ENCODE results near the gene COPZ2.
"Not testable (repeated sequence)": the region's sequence is repeated elsewhere in the genome, so short reads cannot be mapped to it uniquely, and the experiment has no call there.

Gene COPZ2

GRCh38 chr17:48037036-48037837 lies at the start of gene COPZ2:
Gene COPZ2, minus strand, starts transcription at chr17:48037797. Its CDS starts 20 bp downstream, at chr17:48037777.
- DNase-seq (ENCODE audit: low read depth), result peak; percentile 45

- DNase-seq (ENCODE audit: low read depth), result no peak
Measured at GRCh38 chr17:48084932-48085331, 47.3 kb upstream of the COPZ2 start.

GRCh38 chr17:48081858-48082257 lies 44.3 kb upstream of the COPZ2 start:
- DNase-seq (ENCODE audit: low read depth), result no peak

GRCh38 chr17:48077152-48077551 lies 39.6 kb upstream of the COPZ2 start:
- DNase-seq (ENCODE audit: low read depth), result not testable (repeated sequence)

- DNase-seq (ENCODE audit: low read depth), result peak; percentile 46
Measured at GRCh38 chr17:48074322-48075081, 36.9 kb upstream of the COPZ2 start.

- not testable (repeated sequence) for DNase-seq (ENCODE audit: low read depth)
Measured at GRCh38 chr17:48073566-48074094, 36.0 kb upstream of the COPZ2 start.

GRCh38 chr17:48072811-48073210 lies 35.2 kb upstream of the COPZ2 start:
- DNase-seq (ENCODE audit: low read depth), result not testable (repeated sequence)

GRCh38 chr17:48071654-48072053 lies 34.1 kb upstream of the COPZ2 start:
- DNase-seq (ENCODE audit: low read depth), result no peak

- DNase-seq (ENCODE audit: low read depth), result no peak
Measured at GRCh38 chr17:48070195-48070594, 32.6 kb upstream of the COPZ2 start.

- no peak for DNase-seq (ENCODE audit: low read depth)
Measured at GRCh38 chr17:48068491-48068961, 30.9 kb upstream of the COPZ2 start.

- not testable (repeated sequence) for DNase-seq (ENCODE audit: low read depth)
Measured at GRCh38 chr17:48067808-48068207, 30.2 kb upstream of the COPZ2 start.

- no peak for DNase-seq (ENCODE audit: low read depth)
Measured at GRCh38 chr17:48067245-48067644, 29.6 kb upstream of the COPZ2 start.

- DNase-seq (ENCODE audit: low read depth), result no peak
Measured at GRCh38 chr17:48066656-48067055, 29.1 kb upstream of the COPZ2 start.

- DNase-seq (ENCODE audit: low read depth), result no peak
Measured at GRCh38 chr17:48066192-48066591, 28.6 kb upstream of the COPZ2 start.

GRCh38 chr17:48064638-48065037 lies 27.0 kb upstream of the COPZ2 start:
- DNase-seq (ENCODE audit: low read depth), result no peak

- no peak for DNase-seq (ENCODE audit: low read depth)
Measured at GRCh38 chr17:48062273-48062672, 24.7 kb upstream of the COPZ2 start.

GRCh38 chr17:48060249-48060648 lies 22.7 kb upstream of the COPZ2 start:
- DNase-seq (ENCODE audit: low read depth), result no peak

- DNase-seq (ENCODE audit: low read depth), result no peak
Measured at GRCh38 chr17:48059125-48059668, 21.6 kb upstream of the COPZ2 start.

GRCh38 chr17:48058393-48059124 lies 21.0 kb upstream of the COPZ2 start:
- DNase-seq (ENCODE audit: low read depth), result no peak

GRCh38 chr17:48057626-48058025 lies 20.0 kb upstream of the COPZ2 start:
- DNase-seq (ENCODE audit: low read depth), result no peak

- DNase-seq (ENCODE audit: low read depth), result no peak
Measured at GRCh38 chr17:48056879-48057278, 19.3 kb upstream of the COPZ2 start.

GRCh38 chr17:48056246-48056745 lies 18.7 kb upstream of the COPZ2 start:
- no peak for DNase-seq (ENCODE audit: low read depth)

All from T-helper 22 cell (primary cell).